Ovary (tissue), 9 donors: Measurements from ENCODE around the gene RIN3. TPM values are rescaled to one million over a fixed set of nuclear protein-coding genes. Genes with fewer than 3 reads are reported as not detected.

Source experiments
- DNase-seq, 5 donors: peaks; one replicate each; pipeline ENCODE4 v3.0.0-alpha.2; 2019 to 2020
- H3K27ac ChIP-seq, 2 donors: fragments of 200-600 bp; one replicate each; pipeline versions ENCODE4 v1.5.1 to v1.8.0; 2019 to 2022
- H3K27me3 ChIP-seq: fragments of 200-600 bp; one replicate; pipeline ENCODE4 v1.8.0; 2022
- H3K36me3 ChIP-seq: fragments of 200-600 bp; sonication (generic); one replicate; pipeline ENCODE4 v1.5.1; 2019
- H3K4me1 ChIP-seq: one replicate; pipeline ENCODE4 v1.8.1; 2013; ENCODE audit warnings: mild to moderate bottlenecking, moderate library complexity; ENCODE audit not compliant: insufficient read depth
- H3K4me3 ChIP-seq: fragments of 200-600 bp; sonication (generic); one replicate; pipeline ENCODE4 v1.5.1; 2017
- H3K9me3 ChIP-seq, 2 donors: fragments of 200-600 bp in 1 of 2; sonication (generic) in 1 of 2; one replicate each; pipeline versions ENCODE4 v1.5.1 to v1.8.1; 2013 to 2019; ENCODE audit warnings: mild to moderate bottlenecking in 1 of 2, moderate library complexity in 1 of 2
- EP300 ChIP-seq: sonication (generic); formaldehyde crosslinking; IDR thresholded peaks from one replicate; pipeline ENCODE4 v1.6.1; 2017; ENCODE audit warnings: antibody characterized with exemption
- POLR2A ChIP-seq: fragments of 450-650 bp; IDR thresholded peaks from one replicate; pipeline ENCODE4 v1.6.1; 2017; ENCODE audit warnings: antibody characterized with exemption, mild to moderate bottlenecking, moderate library complexity
- WGBS, 3 donors: extraction: QIAGEN DNeasy Blood & Tissue Kit in 1 of 3; methylation state at CpG; one replicate each; pipeline versions ENCODE4 v1.1.5 to v1.1.7; 2013 to 2017; 5-methylcytosine and 5-hydroxymethylcytosine counted together
- intact Hi-C, 4 donors: fragments of 100-400 bp; cut with DNase I; formaldehyde crosslinking; loops; one replicate each; pipeline versions ENCODE4 v1.11.0 to v1.15.1; 2022 to 2023
- polyA plus RNA-seq, 2 donors: library from polyadenylated mRNA; stranded (reverse); fragments of 200-250 nt in 1 of 2; fragments of 350-450 nt in 1 of 2; fragmentation: Illumina TruSeq in 1 of 2; extraction: RNeasy Lipid Tissue Mini Kit (QIAGEN cat#74804) in 1 of 2; gene quantifications; one replicate each; pipeline ENCODE4 v1.2.3, GENCODE V29; 2013 to 2014
- total RNA-seq, 7 donors: library from RNA; depleted of rRNA in 2 of 7; stranded (reverse); fragments of >200 nt in 2 of 7; fragmentation: NEBNext Ultra II Directional in 3 of 7; extraction: Animal tissue kit (Norgen Biotek cat#: 25700) in 3 of 7; gene quantifications; one replicate each; pipeline versions ENCODE4 v1.1.0 to v1.2.4, GENCODE V29; 2016 to 2023
- TF ChIP-seq, protein P1 (sequence below), 3 donors: fragments of 450-650 bp in 2 of 3; fragments of 200-600 bp in 1 of 3; IDR thresholded peaks; one replicate each; pipeline versions ENCODE4 v1.5.1 to v1.8.0; 2016 to 2022; ENCODE audit warnings: antibody characterized with exemption in 3 of 3, mild to moderate bottlenecking in 1 of 3
- donor health status: DM: no; HTN: no; CAD: no; lungs with moderate emphysema.
- donor health status: DM: no; HTN: no; CAD: no.
- donor health status: Bipolar disorder and iron deficiency.
- donor health status: DM: yes; HTN: yes; CAD: no.
- donor health status: DM: no; HTN: no; CAD: no.
- donor health status: DM: yes; HTN: yes; CAD: no.

The RIN3 gene
- total and polyA plus RNA-seq, 9 donors: 3.8 to 27.9 (median 13.9) TPM

GRCh38 chr14:92728759-92729364 is 215.3 kb downstream of the RIN3 start:
- intact Hi-C loops: loop anchor here in 1 of 4 donors (2.0 kb wide), 1 partner anchor 30 kb away; no protein-coding TSS in a partner anchor
- H3K27ac ChIP-seq: no peak overlapping the region
- no peaks in the 10 kb centered on the region for H3K27me3 ChIP-seq
- no peaks in the 10 kb centered on the region for H3K36me3 ChIP-seq
- no peak for TF ChIP-seq EP300
- TF ChIP-seq POLR2A: no peak
- no peaks in the 10 kb centered on the region for H3K9me3 ChIP-seq
- no peak overlapping the region for H3K4me3 ChIP-seq
- no peak for DNase-seq
- WGBS, 3 donors: 75 to 85% (median 79%) methylated on average over 8 of the region's 8 CpGs
- H3K4me1 ChIP-seq: no peaks in the 10 kb centered on the region

- no peak for DNase-seq
- TF ChIP-seq EP300: no peak
- no peak for TF ChIP-seq POLR2A
- TF ChIP-seq, protein P1, sequence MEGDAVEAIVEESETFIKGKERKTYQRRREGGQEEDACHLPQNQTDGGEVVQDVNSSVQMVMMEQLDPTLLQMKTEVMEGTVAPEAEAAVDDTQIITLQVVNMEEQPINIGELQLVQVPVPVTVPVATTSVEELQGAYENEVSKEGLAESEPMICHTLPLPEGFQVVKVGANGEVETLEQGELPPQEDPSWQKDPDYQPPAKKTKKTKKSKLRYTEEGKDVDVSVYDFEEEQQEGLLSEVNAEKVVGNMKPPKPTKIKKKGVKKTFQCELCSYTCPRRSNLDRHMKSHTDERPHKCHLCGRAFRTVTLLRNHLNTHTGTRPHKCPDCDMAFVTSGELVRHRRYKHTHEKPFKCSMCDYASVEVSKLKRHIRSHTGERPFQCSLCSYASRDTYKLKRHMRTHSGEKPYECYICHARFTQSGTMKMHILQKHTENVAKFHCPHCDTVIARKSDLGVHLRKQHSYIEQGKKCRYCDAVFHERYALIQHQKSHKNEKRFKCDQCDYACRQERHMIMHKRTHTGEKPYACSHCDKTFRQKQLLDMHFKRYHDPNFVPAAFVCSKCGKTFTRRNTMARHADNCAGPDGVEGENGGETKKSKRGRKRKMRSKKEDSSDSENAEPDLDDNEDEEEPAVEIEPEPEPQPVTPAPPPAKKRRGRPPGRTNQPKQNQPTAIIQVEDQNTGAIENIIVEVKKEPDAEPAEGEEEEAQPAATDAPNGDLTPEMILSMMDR (IDR thresholded peaks at IDR 0.05): no peak
- H3K4me1 ChIP-seq: no peaks in the 10 kb centered on the region
- 25 to 44% (median 25%) methylated on average over 14 of the region's 14 CpGs for WGBS, 3 donors
- H3K27ac ChIP-seq: no peak overlapping the region
- intact Hi-C loops: loop anchor here in 1 of 4 donors (2.0 kb wide), 1 partner anchor 31 kb away; no protein-coding TSS in a partner anchor
- H3K36me3 ChIP-seq: no peaks in the 10 kb centered on the region
- no peak overlapping the region for H3K4me3 ChIP-seq
- H3K27me3 ChIP-seq: no peaks in the 10 kb centered on the region
- no peaks in the 10 kb centered on the region for H3K9me3 ChIP-seq
Measured at GRCh38 chr14:92729634-92730358, 216.2 kb downstream of the RIN3 start.

DNA sequence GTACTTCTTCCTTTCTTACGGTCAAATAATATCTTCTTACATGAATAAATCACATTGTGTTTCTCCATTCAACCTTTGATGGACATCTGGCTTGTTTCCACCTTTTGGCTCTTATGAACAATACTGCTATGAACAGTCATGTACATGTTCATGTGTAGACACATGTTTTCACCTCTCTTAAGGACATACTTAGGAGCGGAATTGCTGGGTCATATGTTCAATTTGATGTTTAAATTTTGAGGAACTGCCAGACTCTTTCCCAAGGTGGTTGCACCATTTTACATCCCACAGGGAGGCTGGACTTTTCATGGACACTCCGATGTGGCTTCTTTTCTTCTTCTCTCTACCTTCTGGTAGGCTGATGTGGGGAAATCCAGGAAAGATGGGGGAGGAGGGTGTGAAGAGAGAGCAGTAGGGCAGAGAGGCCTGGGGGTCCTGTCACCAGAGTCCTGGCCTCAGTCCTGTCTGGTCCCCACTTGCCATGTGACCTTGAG is 218.1 kb downstream of the RIN3 start:
- Histone ChIP-seq H3K27me3 (no peaks in the 10 kb centered on the region), H3K36me3 (no peaks in the 10 kb centered on the region), H3K4me1 (no peaks in the 10 kb centered on the region), H3K4me3 (no peak overlapping the region), H3K27ac (no peak overlapping the region), H3K9me3 (no peaks in the 10 kb centered on the region)
- TF ChIP-seq POLR2A (no peak), EP300 (no peak)
- TF ChIP-seq, protein P1 (IDR thresholded peaks at IDR 0.05): no peak
- no peak for DNase-seq
- intact Hi-C loops: no loop called here
- 99% methylated on average over 3 of the region's 3 CpGs for WGBS, 3 donors

- Histone ChIP-seq H3K4me3 (no peak overlapping the region), H3K27me3 (no peaks in the 10 kb centered on the region), H3K27ac (no peak overlapping the region), H3K4me1 (peaks cover 2% of the 10 kb centered on the region), H3K9me3 (no peaks in the 10 kb centered on the region), H3K36me3 (no peaks in the 10 kb centered on the region)
- whole genome bisulfite sequencing, 3 donors: 75 to 81% (median 79%) methylated on average over 4 of the region's 4 CpGs
- TF ChIP-seq, protein P1 (IDR thresholded peaks at IDR 0.05): no peak
- TF ChIP-seq EP300 (no peak), POLR2A (no peak)
- intact Hi-C loops: no loop called here
- no peak for DNase-seq
Measured at GRCh38 chr14:92733007-92733406, 219.4 kb downstream of the RIN3 start.

GRCh38 chr14:92734618-92735017 is 221.0 kb downstream of the RIN3 start:
- intact Hi-C loops: no loop called here
- H3K4me1 ChIP-seq: peaks cover 2% of the 10 kb centered on the region
- no peak for DNase-seq
- no peaks in the 10 kb centered on the region for H3K9me3 ChIP-seq
- WGBS, 3 donors: 94 to 96% (median 96%) methylated on average over 7 of the region's 7 CpGs
- no peak for TF ChIP-seq POLR2A
- TF ChIP-seq, protein P1 (IDR thresholded peaks at IDR 0.05): no peak
- no peaks in the 10 kb centered on the region for H3K36me3 ChIP-seq
- no peak overlapping the region for H3K4me3 ChIP-seq
- no peaks in the 10 kb centered on the region for H3K27me3 ChIP-seq
- no peak overlapping the region for H3K27ac ChIP-seq
